ENCODE data around the gene LYPD6B. TPM values are rescaled to one million over a fixed set of nuclear protein-coding genes. Genes with fewer than 3 reads are reported as not detected.

The LYPD6B gene
- total RNA-seq, 6 experiments from 2014 or later, result 18.3 to 91.5 (median 23.2) TPM

GRCh38 chr2:149170156-149170555, 131.7 kb downstream of the LYPD6B start:
- Mint-ChIP-seq H3K36me3 (ENCODE audit: low read depth) (peaks cover 17% of the 10 kb centered on the region), H3K27ac (no peak overlapping the region), H3K27me3 (ENCODE audit: insufficient read depth) (no peaks in the 10 kb centered on the region; the same call in 1 of the 2 replicates), H3K4me3 (no peak overlapping the region), H3K9me3 (no peaks in the 10 kb centered on the region), H3K4me1 (ENCODE audit: low read depth) (peaks cover 26% of the 10 kb centered on the region)
- no peak for DNase-seq
- TF ChIP-seq, protein P1, sequence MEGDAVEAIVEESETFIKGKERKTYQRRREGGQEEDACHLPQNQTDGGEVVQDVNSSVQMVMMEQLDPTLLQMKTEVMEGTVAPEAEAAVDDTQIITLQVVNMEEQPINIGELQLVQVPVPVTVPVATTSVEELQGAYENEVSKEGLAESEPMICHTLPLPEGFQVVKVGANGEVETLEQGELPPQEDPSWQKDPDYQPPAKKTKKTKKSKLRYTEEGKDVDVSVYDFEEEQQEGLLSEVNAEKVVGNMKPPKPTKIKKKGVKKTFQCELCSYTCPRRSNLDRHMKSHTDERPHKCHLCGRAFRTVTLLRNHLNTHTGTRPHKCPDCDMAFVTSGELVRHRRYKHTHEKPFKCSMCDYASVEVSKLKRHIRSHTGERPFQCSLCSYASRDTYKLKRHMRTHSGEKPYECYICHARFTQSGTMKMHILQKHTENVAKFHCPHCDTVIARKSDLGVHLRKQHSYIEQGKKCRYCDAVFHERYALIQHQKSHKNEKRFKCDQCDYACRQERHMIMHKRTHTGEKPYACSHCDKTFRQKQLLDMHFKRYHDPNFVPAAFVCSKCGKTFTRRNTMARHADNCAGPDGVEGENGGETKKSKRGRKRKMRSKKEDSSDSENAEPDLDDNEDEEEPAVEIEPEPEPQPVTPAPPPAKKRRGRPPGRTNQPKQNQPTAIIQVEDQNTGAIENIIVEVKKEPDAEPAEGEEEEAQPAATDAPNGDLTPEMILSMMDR (IDR thresholded peaks at IDR 0.05), result no peak

DNA sequence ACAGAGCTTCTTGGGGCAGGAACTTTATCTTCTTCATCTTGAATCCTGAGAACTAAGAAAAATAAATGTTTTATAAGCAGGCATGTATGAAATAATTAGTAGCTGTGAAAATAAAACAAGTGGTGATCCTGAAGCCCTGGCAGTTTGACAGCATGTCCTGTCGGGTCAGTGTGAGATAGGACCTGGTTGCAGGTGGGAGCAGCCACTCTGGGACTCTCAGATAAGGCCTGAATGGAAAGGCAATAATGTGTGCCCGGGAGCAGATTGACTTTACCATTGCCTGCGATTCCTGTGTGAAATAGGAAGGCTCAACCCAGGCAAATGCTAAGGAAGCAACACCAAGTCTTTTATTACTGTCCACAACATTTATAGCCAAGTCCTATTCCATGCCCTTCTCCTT, 132.4 kb downstream of the LYPD6B start:
- H3K9me3 Mint-ChIP-seq, result no peaks in the 10 kb centered on the region
- no peak for DNase-seq
- H3K4me1 Mint-ChIP-seq (ENCODE audit: low read depth), result peaks cover 26% of the 10 kb centered on the region
- H3K36me3 Mint-ChIP-seq (ENCODE audit: low read depth), result peaks cover 17% of the 10 kb centered on the region
- H3K27me3 Mint-ChIP-seq (ENCODE audit: insufficient read depth), result no peaks in the 10 kb centered on the region; the same call in 1 of the 2 replicates
- H3K4me3 Mint-ChIP-seq, result no peak overlapping the region
- TF ChIP-seq, protein P1 (IDR thresholded peaks at IDR 0.05), result no peak
- H3K27ac Mint-ChIP-seq, result no peak overlapping the region

- Mint-ChIP-seq H3K36me3 (ENCODE audit: low read depth) (peaks cover 17% of the 10 kb centered on the region), H3K27me3 (ENCODE audit: insufficient read depth) (no peaks in the 10 kb centered on the region), H3K27ac (no peak overlapping the region), H3K9me3 (no peaks in the 10 kb centered on the region), H3K4me3 (no peak overlapping the region), H3K4me1 (ENCODE audit: low read depth) (peaks cover 10% of the 10 kb centered on the region)
- DNase-seq, result no peak
- TF ChIP-seq, protein P1 (IDR thresholded peaks at IDR 0.05), result no peak
Measured at GRCh38 chr2:149173220-149173619, 134.7 kb downstream of the LYPD6B start.

- Mint-ChIP-seq H3K9me3 (no peaks in the 10 kb centered on the region), H3K27ac (no peak overlapping the region), H3K4me3 (no peak overlapping the region), H3K4me1 (ENCODE audit: low read depth) (peaks cover 25% of the 10 kb centered on the region), H3K27me3 (ENCODE audit: insufficient read depth) (no peaks in the 10 kb centered on the region), H3K36me3 (ENCODE audit: low read depth) (peaks cover 20% of the 10 kb centered on the region)
- TF ChIP-seq, protein P1 (IDR thresholded peaks at IDR 0.05), result no peak
- DNase-seq, result no peak
Measured at GRCh38 chr2:149175956-149176355, 137.5 kb downstream of the LYPD6B start.

GRCh38 chr2:149178612-149179011, 140.1 kb downstream of the LYPD6B start:
- no peak for DNase-seq
- no peak overlapping the region for H3K4me3 Mint-ChIP-seq
- H3K4me1 Mint-ChIP-seq (ENCODE audit: low read depth), result peaks cover 34% of the 10 kb centered on the region
- H3K9me3 Mint-ChIP-seq, result no peaks in the 10 kb centered on the region
- TF ChIP-seq, protein P1 (IDR thresholded peaks at IDR 0.05), result no peak
- no peak overlapping the region for H3K27ac Mint-ChIP-seq
- H3K36me3 Mint-ChIP-seq (ENCODE audit: low read depth), result peaks cover 5% of the 10 kb centered on the region
- no peaks in the 10 kb centered on the region for H3K27me3 Mint-ChIP-seq (ENCODE audit: insufficient read depth)

All from HFFc6 (cell line).